GM21423 (cell line): ENCODE data around the gene GPLD1.
"Not testable (repeated sequence)": the region's sequence is repeated elsewhere in the genome, so short reads cannot be mapped to it uniquely, and the experiment has no call there.

Experiments used
- ATAC-seq: cut with Tn5 transposase; IDR thresholded peaks from one replicate; pipeline ENCODE4 v1.9.1; 2021; ENCODE audit warnings: mild to moderate bottlenecking, moderate library complexity; ENCODE audit not compliant: unreplicated experiment

The GPLD1 gene, protein sequence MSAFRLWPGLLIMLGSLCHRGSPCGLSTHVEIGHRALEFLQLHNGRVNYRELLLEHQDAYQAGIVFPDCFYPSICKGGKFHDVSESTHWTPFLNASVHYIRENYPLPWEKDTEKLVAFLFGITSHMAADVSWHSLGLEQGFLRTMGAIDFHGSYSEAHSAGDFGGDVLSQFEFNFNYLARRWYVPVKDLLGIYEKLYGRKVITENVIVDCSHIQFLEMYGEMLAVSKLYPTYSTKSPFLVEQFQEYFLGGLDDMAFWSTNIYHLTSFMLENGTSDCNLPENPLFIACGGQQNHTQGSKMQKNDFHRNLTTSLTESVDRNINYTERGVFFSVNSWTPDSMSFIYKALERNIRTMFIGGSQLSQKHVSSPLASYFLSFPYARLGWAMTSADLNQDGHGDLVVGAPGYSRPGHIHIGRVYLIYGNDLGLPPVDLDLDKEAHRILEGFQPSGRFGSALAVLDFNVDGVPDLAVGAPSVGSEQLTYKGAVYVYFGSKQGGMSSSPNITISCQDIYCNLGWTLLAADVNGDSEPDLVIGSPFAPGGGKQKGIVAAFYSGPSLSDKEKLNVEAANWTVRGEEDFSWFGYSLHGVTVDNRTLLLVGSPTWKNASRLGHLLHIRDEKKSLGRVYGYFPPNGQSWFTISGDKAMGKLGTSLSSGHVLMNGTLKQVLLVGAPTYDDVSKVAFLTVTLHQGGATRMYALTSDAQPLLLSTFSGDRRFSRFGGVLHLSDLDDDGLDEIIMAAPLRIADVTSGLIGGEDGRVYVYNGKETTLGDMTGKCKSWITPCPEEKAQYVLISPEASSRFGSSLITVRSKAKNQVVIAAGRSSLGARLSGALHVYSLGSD

DNA sequence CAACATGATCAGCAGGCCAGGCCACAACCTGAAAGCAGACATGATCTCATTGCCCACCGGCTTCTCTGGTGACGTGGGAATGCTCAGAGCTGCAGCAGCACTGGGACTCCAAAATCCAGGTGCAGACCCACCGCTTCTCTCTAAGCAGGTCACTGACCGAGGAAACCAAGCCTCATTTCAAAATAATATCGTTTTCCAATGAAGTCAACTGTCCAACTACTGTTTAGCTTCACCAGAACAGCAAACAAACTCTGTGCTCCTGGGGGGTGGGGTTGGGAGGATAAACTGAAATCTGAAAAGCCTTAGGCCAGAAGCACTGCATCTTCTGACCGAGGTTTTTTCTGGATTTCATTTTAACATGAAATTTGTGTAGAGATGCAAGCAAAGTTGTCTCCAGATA is at the start of gene GPLD1:
TSS of gene GPLD1 (minus strand) at position 109 of the 400 bp plus-strand sequence. CDS start at position 42, 67 bp downstream.
- ATAC-seq = no peak

DNA sequence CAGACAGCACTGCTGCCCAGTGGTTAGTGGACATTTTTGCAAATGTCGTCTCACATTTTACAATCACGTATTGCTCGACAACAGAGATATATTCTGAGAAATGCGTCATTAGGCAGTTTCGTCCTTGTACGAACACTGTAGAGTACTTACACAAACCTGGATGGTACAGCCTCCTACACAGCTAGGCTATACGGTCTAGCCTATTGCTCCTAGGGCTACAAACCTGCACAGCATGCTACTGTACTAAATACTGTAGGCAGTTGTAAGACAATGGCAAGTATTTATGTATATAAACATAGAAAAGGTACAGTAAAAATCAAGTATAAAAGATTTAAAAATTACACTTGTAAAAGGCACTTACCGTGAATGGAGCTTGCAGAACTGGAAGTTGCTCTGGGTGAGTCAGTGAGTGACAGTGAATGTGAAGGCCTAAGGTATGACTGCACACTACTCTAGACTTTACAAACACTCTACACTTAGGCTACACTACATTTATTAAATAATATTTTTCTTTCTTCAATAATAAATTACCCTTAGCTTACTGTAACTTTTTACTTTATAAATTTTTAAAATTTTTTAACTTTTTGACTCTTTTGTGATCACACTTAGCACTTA is 48.5 kb upstream of the GPLD1 start:
- ATAC-seq = no peak

DNA sequence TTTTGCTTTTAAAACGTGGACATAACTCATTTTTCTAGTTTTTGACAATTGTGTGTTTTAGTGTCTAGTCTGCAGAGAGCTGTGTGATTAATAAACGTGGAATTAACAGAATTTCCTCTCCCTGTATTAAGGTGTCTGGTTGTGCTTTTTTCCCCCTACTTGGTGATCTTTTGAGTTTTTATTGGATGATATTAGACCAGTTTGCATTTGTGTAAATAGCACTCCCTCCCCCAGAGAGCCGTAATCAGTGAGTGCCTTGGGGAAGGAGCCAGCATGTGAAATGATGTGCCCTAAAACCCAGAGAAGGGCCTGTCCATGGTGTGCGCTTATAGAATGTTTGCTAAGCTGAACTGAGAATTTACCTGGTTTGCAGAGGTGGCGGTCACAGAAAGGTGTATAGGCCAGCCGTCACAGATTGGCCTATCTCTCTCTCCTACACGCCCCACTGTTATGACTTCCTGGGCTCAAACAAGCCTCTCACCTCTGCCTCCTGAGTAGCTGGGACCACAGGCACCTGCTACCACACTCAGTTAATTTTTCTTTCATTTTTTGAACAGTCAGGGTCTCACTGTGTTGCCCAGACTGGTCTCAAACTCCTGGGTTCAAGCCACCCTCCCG is 47.8 kb upstream of the GPLD1 start:
- no peak for ATAC-seq

DNA sequence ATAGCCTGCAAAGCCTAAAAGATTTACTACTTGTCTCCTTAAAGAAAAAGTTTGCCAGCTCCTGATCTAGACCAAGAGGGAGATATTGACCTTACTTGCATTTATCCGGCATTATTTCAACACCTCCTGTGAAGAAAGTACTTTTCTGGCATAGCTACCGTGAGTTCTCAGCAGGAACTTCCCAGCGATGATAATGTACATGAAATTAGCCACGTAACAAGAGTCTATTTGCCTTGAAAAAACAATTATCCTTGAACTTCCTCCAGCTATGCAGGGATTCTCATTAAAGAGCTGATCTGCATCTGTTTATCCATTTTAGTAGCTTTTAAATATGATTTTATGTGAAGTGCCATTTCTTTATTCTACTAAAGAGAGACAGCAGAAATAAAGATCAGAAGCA is 47.1 kb upstream of the GPLD1 start:
- no peak for ATAC-seq

DNA sequence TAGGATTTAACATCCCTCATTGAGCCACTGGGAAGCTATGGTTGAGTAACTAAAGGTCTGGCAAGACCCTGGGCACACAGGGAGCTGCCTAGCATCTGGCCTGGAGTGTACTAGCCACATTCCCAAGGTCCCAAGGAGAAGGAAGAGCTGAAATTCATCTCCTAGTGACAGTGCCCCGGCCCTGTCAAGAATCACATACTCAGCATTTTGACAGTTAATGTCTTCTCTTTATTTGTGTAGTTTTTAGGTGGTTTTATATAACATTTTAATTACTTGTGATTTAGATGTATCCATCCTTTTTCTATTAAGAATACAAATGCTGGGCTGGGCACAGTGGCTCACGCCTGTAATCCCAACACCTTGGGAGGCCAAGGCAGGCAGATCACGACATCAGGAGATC is 45.8 kb upstream of the GPLD1 start:
- ATAC-seq = no peak

DNA sequence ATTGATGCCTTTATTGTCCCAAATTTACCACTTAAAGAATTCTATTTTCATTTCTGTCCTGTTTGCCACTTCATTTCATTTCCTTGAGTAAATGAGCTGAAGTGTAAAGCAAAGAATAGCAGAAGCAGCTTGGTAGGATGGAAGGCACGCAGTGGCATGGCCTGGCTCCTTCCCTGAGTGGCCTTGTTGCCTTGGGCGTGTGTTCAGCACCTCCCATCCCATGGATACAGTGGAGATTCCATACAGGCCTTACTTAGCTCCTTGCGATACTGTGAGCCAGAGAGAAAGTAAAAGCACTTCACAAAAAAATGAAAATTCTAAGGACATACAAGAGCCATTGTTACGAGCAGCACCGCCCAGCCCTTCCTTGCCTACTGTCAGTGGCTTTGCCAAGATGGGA is 45.0 kb upstream of the GPLD1 start:
- no peak for ATAC-seq

DNA sequence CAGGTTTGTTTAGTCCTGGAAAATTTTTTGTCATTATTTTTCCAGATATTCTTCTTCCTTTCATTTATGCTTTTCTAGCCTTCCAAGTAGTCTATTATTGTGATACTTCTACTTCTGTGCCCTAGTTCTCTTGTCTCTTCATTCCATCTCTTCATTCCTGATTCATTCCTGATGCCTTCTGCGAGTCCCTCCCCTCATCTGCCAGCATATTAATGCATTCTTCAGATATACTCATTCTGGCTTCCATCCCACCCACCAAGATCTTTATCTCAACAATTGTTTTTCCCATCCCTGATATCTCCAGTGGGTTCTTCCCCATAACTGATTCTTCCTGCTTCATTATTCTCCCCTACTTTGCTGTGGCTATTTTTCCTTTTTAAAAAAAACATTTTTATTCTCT is 40.6 kb upstream of the GPLD1 start:
- ATAC-seq = no peak

DNA sequence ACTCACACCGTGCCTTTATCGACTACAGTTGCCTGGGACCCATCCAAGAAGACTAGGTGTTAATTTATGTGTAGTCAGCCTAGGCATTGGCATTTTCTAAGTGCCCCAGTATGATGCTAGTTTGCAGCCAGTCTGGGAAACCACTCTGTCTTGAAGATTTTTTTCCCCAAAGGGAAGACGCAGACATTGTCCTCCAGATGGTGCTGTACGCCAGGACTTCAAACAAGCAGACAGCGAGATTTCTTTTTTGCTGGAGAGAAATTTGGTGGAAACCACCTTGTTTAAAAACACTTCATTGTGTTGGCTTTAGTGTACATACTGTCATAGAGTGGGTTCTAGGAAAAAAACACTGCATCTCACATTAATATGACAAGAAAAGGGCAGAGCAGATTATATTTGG is 35.4 kb upstream of the GPLD1 start:
- ATAC-seq = no peak

DNA sequence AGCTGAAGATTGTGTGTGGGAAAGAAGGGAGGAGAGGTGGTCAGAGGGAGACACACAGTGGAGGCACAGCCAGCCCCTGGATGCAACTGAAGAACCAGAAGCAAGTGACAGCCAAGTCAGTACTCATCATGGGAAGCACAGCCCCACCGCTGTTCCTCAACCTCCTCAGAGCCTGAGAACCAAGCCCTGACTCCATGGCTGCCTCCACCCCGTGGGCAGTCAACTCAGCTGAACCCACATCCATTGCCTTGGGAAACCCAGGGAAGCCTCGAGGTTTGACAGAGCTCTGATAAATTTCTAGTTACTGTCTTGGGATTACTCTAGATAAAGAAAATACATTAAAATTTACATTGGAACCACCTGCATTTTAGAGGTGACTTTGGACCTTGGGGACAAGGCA is 35.0 kb upstream of the GPLD1 start:
- no peak for ATAC-seq

DNA sequence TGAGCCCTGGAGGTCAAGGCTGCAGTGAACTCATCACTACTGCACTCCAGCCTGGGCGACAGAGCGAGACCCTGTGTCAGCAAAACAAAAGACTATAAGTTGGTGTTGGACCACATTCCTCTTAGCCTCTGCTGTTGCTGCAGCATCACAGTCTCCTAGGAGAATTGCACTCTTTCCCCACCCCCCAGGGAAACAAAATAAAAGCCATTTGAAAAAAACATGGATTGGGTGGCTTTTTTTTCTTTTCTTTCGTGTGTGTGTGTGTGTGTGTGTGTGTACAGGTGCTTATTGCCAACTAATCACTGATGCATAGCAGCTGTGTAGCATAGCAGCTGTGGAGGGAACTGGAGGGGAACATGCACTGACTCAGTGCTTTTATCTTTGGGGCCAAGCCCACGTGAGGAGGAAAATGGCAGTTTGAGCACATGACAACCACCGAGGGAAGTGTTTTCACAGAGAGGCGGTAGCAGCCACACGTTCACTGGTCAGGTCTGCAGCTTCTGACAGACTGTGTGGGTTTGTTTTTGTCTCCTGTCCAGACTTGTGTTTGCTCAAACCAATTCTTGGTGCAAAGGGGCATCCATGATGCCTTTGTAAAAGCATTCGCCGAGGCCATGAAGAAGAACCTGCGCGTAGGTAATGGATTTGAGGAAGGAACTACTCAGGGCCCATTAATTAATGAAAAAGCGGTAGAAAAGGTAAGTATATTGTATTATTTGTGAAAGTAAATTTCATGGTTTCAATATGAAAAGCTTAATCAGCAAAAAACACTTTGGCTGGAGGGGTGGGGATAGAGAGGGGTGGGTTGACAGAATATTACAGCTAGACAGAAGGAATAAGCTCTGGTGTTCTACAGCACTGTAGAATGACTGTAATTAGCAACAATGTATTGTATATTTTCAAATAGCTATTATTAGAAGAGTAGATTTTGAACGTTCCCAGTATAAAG is 33.1 kb upstream of the GPLD1 start:
- ATAC-seq = peak; percentile 50

DNA sequence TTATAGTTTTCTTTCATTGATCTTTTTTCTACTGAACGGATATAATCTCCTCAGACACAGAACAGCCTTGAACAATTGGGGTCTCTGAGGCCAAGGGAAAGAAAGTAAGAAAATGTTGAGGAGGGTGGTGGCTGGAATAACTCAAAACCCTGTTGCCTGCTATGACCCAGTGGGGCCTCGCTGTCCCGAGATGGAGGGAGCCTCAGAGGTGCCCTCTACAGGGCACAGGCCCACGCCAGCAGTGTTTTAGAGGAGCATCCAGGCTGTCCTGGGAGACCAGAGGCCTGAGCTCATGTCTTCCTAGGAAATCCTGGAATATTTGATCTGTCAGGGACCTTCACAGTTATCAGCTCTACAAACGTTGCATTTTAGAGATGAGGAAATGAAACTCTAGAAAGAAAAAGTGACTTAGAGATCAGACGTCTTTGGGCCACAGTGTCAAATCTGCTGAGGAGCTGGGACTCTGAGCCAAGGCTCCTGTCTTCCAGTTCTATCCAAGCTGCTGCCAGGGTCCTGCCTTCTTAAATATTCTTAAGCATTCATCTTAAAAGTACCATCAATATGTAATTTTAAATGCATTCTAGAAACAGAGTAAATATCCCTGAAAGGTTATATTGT is 31.7 kb upstream of the GPLD1 start:
- peak; percentile 35 for ATAC-seq

DNA sequence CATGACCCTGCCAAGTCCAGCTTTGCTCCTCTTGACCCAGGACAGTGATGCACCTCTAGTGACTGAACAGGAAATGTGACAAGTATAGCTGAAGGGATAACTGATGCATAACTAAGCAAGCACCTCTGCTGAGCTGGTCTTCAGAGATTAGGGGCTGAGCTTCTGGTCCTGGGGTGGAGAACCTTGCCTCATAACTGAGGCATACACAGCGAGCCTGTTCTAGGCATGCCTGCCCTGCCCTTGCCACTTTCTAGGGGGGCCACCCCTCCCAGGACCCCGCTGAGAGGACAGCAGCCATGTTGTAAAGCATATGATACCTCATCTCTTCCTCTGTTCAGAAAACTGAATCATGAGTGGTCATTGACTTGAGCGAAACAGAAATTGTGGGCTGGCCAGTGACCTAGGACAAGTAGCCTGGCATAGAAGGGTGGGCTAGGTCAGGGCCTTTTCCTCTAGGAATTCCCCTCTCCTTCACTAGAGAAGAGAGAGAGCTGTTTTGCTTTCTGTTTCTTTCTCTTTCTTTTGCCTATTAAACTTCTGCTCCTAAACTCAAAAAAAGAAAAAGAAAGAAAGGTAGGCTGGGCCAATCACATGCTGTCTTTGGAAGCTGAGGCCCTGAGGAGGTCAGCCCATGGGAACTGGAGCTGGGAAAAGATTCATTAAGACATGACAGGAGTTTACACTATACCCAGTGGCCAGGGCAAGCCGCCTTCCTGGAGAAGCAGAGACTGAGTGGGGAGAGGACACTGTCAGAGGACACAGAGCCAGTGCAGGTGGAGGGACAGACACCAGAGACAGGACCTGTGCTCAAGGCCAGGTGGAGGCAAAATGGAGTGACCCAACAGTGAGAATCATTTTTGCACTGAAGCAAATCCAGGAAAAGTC is 28.5 kb upstream of the GPLD1 start:
- peak; percentile 66 for ATAC-seq

DNA sequence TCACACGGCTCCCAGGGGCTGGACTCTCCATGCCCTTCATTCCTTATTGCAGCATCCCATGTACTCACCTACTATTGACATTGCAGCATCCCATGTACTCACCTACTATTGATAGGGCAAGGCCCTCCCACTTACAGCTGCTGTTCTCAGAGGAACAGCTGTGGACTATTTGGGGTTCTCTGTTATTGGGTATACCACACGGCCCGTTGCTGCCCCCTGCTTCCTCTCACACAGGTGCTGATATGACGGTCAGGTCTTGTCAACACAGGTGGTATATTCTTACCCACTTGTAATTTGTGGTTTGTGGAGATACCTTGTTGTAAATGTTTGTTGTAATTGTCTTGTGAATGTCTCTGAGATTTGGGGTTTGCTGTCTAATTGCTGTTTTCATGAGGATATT is 24.2 kb upstream of the GPLD1 start:
- ATAC-seq = peak; percentile 33

DNA sequence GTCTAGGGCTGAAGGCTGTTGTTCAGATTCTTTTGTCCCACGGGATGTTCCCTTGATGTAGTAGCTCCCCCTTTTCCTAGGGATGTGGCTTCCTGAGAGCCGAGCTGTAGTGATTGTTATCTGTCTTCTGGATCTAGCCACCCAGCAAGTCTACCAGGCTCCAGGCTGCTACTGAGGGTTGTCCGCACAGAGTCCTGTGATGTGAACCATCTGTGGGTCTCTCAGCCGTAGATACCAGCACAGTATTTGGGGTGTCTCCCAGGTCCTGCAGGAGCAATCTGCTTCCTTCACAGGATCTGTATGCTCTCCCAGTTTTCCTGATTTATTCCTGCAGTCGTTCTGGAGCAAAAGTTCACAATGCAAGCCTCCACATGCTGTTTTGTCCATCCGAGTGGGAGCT is 22.6 kb upstream of the GPLD1 start:
- not testable (repeated sequence) for ATAC-seq

DNA sequence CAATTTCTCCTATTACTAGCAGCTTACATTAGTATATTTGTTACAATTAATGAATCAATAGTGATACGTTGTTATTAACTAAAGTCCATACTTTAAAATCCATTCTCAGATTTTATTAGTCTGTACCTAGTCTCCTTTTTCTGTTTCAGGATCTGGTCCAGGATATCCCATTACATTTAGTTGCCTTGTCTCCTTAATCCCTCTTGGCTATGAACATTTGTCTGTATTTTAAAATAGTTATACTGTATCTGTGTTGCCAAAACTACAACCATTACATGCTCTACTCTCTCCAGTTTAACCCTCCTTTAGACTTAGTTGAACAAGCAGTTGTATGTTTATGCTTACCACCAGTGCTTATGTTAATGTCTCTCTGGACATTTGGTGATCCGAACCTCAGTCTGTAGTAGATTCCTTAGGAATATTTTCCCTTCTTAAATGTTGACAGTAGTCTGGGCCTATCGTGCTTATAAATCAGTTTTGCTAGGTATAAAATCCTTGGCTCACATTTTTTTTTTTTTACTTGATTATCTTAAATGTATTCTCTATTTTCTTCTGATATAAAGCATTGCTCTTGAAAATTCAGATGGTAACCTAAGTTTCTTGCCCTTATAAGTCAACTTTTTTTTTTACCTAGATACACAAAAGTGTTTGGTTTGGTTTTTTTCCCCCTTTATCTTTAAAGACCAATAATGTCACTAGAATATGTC is 17.6 kb upstream of the GPLD1 start:
- no peak for ATAC-seq

DNA sequence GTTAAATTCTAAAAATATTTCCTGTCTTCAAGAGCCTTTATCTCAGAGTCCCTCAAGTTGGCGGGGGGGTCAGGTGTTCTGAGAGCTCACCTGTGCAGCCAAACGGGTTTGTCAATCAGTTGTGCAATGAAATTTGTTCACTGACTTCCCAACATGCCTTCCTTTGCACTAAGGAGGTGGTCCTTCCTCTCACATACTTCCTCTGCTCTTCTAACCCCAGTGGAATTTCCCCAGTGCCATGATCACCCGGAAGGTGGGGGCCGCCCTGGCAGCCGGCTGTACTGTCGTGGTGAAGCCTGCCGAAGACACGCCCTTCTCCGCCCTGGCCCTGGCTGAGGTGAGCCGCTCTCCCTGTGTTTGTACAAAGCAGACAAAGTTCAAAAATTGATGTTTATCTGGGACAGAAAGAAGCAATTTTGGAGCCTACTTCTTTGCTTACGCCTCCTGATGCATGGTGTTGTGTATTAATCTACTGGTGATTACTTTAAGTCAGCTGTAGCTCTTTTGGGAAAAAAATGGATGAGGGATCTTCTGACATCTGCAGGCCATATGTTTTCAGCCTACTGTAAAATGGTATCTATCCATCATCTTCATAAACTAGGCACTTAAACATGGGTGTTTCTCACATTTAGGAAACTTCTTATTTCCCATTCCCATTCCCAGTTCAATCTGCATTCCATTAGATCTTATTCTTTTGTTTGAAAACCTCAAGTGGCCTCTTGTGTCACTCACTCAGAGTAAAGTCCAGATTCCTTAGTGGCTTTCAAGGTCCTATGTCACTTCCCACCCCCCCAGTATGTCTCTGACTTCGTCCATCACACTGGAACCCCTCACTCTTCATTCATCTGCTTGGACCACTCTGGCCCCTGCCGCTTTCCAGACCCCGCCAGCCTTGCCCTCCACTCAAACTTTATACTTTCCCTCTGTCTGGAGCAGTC is 15.5 kb upstream of the GPLD1 start:
- no peak for ATAC-seq

DNA sequence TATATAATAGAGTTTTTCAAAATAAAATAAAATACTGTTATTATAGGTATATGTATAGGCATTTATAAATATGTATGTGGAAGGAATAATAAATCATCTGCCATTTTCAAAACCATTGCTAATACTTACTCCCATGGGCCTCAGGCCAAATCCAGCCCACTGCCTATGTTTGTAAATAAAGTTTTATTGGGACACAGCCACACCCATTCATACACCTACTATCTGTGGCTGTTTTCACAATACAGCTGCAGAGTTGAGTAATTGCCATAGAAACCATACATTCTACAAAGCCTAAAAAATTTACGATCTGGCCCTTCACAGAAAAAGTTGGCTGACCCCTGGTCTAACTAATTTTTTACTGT is 14.9 kb upstream of the GPLD1 start:
- no peak for ATAC-seq
